HPDE6-E6E7 (cell line): Measurements from ENCODE around the gene ALOX5AP.
A peak's percentile ranks its signal among the peaks of the same experiment; 100 is the strongest.

Source experiments
- DNase-seq: peaks from one replicate; pipeline ENCODE4 v3.0.0; 2011; ENCODE audit warnings: missing footprints; ENCODE audit errors: extremely low spot score

ALOX5AP gene

GRCh38 chr13:30759748-30760147, 24.4 kb downstream of the ALOX5AP start:
- DNase-seq = no peak

- no peak for DNase-seq
These were observed 27.3 kb downstream of the ALOX5AP start for GRCh38 chr13:30762643-30763042.

- no peak for DNase-seq
These were observed 28.6 kb downstream of the ALOX5AP start for GRCh38 chr13:30763786-30764413.

DNA sequence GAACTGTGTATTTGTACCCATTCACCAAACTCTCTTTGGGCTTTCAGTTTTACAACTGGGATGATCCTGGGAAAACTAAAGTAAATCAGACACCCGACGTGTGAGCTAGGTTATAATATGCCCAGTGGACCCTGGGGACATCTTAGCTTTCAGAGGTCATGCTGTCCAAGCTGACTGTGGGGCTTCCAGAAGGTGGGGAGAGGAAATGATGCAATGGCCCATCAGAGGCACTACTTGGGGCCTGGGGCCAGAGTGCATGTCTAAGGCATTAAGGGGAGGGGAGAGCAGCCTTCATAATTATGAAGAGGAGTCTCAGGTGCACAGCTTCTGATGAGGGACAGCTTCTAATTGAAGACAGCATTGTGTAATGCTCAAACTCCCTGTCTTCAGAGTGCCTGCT, 30.9 kb downstream of the ALOX5AP start:
- DNase-seq = no peak

GRCh38 chr13:30770929-30771328, 35.6 kb downstream of the ALOX5AP start:
- DNase-seq = no peak

DNA sequence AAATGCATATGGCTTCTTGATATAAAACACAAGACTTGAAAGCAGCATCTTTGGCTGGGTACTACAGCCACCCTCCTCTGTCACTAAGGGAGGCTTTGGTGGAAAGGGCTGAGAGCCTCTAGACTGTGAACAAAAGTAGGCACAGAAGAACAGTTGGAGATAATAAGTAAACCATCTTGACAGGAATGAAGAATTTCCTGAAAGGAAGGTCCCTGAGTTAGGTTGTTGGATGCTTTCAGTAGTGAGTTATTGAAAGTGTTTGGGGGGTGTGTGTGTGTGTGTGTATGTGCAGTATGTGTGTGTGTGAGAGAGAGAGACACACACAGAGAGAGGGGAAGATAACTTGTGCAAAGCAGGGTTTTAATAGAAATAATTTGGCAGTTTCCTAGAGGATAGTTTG, 38.2 kb downstream of the ALOX5AP start:
- DNase-seq = no peak

DNA sequence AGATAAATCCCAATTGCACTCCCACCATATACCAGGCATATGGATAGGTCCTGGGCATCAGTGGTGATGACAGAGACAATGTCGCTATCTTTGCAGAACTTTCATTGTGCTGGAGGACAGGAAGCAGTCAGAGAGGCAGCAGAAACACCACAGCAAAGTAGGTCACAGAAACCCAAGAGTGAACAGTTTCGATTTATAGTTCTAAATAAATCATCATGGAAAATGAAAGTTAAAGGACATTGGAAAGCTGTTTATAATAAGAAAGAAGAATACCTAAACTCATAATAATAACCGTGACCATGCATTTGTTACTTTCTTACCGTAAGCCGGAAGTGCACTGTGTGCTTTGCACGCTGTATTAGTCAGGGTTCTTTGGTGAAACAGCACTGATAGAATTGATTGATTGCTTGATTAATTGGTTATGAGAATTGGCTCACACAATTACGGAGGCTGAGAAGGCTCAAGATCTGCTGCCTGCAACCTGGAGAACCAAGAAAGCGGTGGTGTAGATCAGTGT, 38.9 kb downstream of the ALOX5AP start:
- DNase-seq = no peak

- DNase-seq = no peak
These were observed 41.3 kb downstream of the ALOX5AP start for GRCh38 chr13:30776661-30777060.

GRCh38 chr13:30779016-30779415, 43.7 kb downstream of the ALOX5AP start:
- DNase-seq = no peak

DNA sequence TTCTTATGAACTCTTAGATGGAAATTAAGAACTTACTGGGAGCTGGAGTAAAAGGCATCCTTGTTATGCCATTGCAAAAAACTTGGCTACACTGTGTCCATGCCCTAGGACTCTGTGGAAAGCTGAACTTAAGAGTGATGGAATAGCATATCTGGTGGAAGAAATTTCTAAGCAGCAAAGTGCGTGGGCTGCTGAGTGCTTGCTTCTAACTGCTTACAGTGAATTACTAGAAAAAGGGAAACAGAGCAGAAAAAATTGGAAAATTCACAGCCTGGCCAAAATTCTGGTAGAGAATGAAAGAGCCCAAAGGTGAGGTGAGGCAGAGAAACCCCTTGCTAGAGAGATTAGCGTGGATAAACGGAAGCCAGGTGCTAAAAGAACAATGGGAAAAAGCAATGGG, 44.3 kb downstream of the ALOX5AP start:
- DNase-seq = no peak

DNA sequence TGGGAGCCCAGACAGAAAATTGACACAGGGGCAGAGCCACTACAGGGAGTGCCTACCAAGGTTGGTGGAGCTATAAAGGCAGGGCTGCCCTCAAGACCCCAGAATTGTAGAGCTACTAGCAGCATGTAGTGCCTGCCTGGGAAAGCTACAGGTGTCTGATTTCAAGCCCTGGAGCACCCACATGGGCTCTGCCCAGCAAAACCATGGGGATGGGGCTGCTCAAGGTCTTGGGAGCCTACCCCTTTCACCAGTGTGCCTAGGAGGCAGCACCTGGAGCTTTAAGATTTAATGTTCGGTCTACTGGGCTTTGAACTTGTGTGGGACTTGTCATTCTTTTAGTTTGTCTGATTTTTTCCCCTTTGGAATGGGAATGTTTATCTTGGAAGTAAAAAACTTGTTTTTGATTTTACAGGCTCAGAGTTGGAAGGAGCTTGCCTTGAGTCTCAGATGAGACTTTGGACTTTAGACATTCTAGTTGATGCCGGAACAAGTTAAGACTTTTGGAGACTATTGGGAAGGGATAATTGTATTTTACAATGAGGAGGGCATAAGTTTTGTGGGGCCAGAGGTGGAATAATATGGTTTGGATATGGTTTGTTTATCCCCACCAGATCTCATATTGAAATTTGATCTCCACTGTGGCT, 45.1 kb downstream of the ALOX5AP start:
- no peak for DNase-seq

DNA sequence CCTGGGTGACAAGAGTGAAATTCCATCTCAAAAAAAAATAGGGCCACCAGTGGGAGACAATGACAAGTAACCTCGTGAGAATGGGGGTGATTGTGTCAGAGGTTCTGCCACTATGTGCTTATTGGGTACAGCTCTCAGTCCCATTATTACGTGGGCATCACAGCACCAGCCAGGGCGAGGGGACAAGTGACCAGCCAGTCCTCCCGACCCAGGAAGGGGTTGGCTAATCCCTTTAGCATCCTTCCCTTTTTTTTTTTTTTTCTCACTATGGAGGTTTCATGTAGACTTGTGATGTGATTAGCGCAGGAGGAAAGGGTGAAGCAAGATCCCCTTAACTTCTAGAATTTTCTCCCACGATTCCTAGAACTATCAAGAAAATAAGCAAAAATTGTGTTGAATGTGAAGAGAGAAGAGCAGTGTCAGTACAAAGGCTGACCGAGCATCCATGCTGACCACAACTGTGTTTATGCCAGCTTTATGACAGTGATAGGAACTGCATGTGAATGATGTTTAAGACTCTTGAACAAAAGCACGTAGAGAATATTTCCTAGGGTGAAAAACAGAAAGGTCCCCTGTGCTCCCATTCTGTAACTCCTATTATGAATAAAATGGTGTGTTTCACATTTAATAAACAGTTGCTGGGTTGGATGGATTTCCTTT, 50.0 kb downstream of the ALOX5AP start:
- DNase-seq = no peak

GRCh38 chr13:30786648-30787047, 51.3 kb downstream of the ALOX5AP start:
- DNase-seq = no peak

- DNase-seq = no peak
These were observed 52.6 kb downstream of the ALOX5AP start for GRCh38 chr13:30787738-30788525.

DNA sequence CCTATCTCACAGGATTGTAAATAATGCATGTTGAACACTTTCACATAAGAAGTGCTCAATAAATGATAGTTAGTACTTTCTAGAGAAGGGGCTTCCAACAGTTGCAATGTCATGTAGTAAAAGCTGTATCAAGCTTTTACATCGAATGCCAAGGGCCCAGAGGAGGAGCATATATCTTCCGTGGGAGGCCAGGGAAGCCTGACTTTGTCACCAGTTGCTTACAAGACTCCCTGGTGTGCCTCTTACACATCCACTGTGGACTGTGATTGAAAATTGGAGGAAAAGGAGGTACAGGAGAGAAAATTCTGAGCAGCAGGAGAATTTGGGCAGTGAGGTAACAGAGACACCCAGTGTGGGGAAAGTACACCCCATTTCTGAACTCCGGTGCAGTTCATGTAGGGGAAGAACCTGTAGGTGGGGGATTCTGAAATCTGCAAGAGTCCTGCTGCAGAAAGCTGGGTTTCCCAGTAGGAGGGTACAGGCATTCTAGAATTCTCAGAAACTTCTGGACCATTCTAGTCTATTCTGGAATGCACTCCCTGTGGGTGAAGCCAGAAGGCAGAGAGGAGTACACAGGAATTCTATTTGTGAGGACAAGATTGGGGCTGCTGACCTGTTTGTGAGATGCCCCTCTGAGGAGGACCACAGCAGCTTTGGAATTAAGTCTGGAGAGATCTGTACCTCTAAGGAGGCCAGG, 54.0 kb downstream of the ALOX5AP start:
- no peak for DNase-seq

GRCh38 chr13:30790592-30790991, 55.2 kb downstream of the ALOX5AP start:
- DNase-seq = no peak

- DNase-seq = no peak
These were observed 56.1 kb downstream of the ALOX5AP start for GRCh38 chr13:30791354-30792001.

DNA sequence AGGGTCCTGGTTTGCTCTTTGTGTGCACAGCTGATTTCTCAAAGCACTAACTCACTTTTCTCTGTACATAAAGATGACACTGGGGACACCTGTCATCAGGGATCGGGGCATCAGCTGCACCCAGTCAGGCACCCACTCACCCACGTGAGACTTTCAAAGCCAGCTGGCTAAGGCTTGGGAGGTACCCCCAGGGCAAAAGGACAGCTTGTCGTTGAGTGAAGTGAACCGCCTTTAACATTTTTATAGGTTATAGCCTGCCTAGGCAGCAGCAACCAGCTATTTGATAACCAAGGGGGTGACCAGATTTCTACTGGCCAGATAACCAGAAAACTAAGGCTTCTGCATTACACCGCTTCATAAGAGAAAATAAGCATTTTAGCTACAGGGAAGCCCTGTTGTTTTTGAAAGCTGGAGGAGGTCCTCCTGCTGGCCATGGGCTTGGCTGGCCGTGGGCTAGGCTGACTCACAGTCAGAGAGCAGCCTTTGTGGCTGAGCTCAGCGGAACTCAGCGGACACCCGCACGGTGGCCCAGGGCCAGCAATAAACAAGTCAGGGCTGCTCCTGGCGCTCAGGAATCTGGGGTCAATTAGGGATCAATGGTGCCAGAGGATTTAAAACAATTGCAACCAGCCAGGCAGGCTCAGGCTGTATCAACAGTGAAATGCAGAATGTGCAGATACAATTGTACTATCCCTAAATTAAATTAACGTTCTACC, 57.1 kb downstream of the ALOX5AP start:
- peak; percentile 63 for DNase-seq

DNA sequence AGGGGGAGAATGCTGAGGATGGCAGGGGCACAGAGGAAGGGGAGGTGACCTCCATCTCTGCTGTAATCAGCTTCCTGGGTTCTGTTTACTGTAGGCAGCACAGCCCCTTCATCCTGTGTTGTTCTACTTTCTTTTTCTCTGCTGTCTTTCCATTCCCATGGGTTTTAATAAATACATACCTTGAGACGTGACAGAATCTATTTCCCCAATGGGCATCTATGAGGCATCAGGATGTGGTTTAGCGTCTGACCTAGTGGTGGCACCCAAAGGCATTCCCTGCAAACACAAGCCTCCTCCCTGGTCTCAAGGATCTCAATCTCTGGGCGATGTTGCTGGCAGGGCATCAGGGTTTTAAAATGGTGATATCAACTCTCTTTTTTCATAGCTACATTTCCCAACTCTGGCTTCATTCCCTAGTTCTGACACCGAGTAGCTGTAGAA, 60.8 kb downstream of the ALOX5AP start:
- no peak for DNase-seq
